NCI-H748 (cell line): ENCODE data around the gene ARMH3.

Source experiments
- DNase-seq: peaks from one replicate; lab custom pipeline; 2025; ENCODE audit not compliant: unreplicated experiment; lab: John Stamatoyannopoulos, UW

Gene ARMH3

GRCh38 chr10:101834341-101834740 is 221.6 kb downstream of the ARMH3 start:
- no peak for DNase-seq

- no peak for DNase-seq
Measured at GRCh38 chr10:101833466-101833865, 222.5 kb downstream of the ARMH3 start.

GRCh38 chr10:101832325-101832771 is 223.6 kb downstream of the ARMH3 start:
- DNase-seq: no peak

- DNase-seq: no peak
Measured at GRCh38 chr10:101831169-101831811, 224.7 kb downstream of the ARMH3 start.

- DNase-seq: peak; percentile 83
Measured at GRCh38 chr10:101830322-101831168, 225.4 kb downstream of the ARMH3 start.

- peak; percentile 77 for DNase-seq
Measured at GRCh38 chr10:101829561-101830315, 226.2 kb downstream of the ARMH3 start.

GRCh38 chr10:101828766-101829551 is 227.0 kb downstream of the ARMH3 start:
- DNase-seq: no peak

- no peak for DNase-seq
Measured at GRCh38 chr10:101827919-101828600, 227.9 kb downstream of the ARMH3 start.

GRCh38 chr10:101826852-101827434 is 229.0 kb downstream of the ARMH3 start:
- DNase-seq: no peak

GRCh38 chr10:101824736-101825135 is 231.2 kb downstream of the ARMH3 start:
- DNase-seq: no peak

- peak; percentile 80 for DNase-seq
Measured at GRCh38 chr10:101818872-101819633, 236.9 kb downstream of the ARMH3 start.

GRCh38 chr10:101818119-101818871 is 237.7 kb downstream of the ARMH3 start, which contains the start of gene OGA:
OGA (minus strand) TSS chr10:101818444; CDS start chr10:101818022, 422 bp downstream.
- DNase-seq: peak; percentile 99

GRCh38 chr10:101817337-101818118 is 238.4 kb downstream of the ARMH3 start:
- DNase-seq: peak; percentile 25

- DNase-seq: peak; percentile 1
Measured at GRCh38 chr10:101816913-101817336, 239.0 kb downstream of the ARMH3 start.

GRCh38 chr10:101816376-101816775 is 239.6 kb downstream of the ARMH3 start:
- DNase-seq: no peak

- no peak for DNase-seq
Measured at GRCh38 chr10:101814466-101815071, 241.4 kb downstream of the ARMH3 start.

GRCh38 chr10:101812606-101813005 is 243.4 kb downstream of the ARMH3 start:
- DNase-seq: no peak
